D341Med (cell line): ENCODE results near the gene TBX10.
A peak's percentile ranks its signal among the peaks of the same experiment; 100 is the strongest.
"Not testable (repeated sequence)": the region's sequence is repeated elsewhere in the genome, so short reads cannot be mapped to it uniquely, and the experiment has no call there.

Source experiments
- DNase-seq: peaks from one replicate; pipeline ENCODE4 v3.0.0; 2012; ENCODE audit warnings: low spot score

The TBX10 gene

DNA sequence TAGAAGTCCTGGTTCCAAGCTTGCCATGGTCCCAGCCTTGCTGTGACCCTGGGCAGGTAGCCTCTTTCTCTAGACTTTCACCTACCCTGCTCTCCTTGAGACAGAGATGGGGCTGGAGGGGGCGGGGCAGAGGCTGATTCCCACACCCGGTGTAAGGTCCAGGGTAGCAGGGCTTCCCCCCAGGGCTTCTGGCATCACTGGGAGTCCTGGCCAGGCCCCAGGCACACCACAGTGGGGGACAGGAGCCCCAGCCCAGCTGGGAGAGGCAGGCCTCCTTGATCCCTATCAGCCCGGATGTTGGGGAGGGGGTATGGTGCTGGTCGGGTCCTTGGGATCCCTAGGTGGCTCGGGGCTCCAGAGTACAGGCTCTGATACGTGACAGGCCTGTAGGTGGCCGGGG, 8.2 kb downstream of the TBX10 start:
- no peak for DNase-seq

DNA sequence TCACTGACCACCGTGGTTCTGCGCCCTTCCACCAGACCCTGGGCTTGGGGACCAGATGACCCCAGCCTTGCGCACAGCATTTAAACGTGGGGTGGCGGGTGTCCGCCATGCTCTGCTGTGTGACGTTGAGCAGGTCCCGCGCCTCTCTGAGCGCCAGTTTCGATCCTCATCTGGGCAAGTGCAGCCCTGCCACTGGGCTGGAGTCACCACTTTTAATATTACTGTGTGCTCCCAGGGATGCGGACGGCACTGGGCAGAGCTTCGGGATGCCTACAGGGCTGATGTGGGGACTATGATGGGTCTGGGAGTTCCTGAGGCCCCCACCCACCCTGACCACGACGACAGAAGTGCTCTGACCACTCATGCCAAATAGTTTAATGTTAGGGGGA, 8.6 kb downstream of the TBX10 start:
- no peak for DNase-seq

DNA sequence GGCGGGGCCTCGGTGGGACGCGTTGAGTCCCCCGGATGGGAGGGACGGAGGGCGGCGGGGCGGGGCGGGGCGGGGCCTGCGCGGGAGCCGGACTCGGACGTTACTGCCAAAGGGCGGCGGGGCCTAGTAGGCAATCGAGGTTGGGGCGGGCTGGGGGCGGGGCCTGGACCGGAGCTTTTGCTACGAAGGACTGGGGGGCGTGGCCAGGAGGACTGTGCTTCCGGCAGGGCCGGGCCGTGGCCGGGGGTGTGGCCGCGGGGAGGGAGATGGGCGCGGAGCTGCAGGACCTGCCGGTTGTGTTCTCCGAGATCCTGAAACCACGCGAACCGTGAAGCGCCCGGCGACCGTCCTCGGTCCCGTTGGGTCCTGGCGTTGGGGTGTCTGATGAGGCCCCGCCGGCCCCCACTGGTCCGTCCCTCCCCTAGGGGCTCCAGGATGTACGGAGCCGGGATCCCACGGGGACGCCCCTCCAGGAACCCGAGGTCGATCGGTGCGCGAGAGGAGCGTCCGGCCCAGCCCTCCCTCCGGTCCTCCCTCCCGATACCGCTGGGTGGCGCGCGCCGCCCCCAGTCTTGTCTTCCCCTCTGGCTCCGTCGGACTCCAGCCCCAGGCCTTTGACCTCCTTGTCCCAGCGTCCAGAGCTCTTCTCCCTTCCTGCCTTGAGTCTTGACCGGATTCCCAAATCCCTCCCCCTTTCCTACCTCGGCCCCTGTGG, 9.2 kb downstream of the TBX10 start:
- peak; percentile 97 for DNase-seq

DNA sequence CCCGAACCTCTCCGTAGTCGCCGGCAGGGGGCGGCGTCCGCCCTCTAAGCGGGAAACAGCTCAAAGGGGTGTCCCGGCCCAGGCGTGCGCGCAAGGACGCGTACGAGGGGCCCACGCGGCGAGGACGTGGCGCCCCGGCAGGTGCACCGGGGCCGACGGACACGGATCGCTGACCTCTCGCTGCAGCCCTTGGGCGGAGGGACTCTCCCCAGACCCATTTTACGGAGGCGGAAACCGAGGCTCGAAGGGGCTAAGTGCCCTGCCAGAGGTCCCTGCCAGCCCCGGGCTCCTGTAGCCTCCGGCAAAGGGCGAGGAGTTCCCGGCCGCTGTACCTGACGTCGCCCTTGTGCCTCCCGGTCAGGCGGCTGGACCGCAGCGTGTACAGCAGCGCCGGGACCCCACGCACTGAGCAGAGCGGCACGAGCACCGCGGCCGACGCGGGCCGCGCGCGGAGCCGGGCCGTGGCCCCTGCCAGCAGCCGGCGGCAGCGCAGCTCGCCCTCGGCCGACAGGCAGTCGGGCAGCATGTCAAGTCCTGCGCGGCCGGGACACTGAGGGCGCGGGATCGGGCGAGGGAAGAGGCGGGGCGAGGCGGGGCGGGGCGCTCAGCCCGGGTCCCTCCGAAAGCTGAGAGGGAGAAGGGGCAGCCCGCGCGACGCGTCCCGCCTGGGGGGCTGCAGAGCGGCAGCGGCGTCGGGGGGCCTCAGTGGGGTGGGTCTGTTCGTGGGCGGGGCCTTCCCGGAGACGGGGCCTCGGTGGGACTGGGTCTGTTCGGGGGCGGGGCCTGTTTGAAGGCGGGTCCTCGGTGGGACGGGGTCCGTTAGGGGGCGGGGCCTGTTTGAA, 10.0 kb downstream of the TBX10 start, which contains the start of gene NUDT8:
TSS of gene NUDT8 (minus strand) at position 552 of the 842 bp plus-strand sequence. CDS start at position 526, 26 bp downstream.
- DNase-seq: peak; percentile 89

DNA sequence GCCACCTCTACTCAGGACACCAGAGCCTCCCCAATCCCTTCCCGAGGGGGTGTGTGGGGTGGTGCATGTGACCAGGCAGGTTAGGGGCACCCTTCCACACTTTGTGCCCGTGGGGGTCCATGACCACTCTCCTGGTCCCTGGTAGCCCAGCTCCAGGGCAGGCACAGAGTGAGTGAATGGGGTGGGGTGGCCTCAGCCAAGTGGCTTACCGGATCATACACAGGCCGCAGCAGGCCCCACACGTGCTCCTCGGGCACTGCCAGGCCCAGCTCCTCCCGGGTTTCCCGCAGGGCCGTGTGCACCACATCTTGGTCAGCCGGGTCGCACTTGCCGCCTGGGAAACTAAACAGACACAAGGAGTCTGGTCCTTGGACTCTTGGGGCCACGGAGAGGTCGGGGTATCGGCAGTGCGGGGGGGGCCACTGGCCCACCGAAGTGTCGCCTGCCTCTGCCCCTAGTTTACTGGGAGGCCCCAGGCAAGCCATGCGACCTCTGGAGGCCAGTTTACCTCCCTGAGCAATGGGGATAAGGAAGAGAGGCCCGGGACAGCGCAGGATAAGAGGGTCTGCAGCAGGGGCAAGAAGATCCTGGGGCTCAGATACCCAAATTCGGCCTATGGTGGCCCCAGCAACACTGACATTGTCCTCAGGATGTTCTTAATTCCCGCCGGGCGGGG, 10.7 kb downstream of the TBX10 start:
- no peak for DNase-seq

DNA sequence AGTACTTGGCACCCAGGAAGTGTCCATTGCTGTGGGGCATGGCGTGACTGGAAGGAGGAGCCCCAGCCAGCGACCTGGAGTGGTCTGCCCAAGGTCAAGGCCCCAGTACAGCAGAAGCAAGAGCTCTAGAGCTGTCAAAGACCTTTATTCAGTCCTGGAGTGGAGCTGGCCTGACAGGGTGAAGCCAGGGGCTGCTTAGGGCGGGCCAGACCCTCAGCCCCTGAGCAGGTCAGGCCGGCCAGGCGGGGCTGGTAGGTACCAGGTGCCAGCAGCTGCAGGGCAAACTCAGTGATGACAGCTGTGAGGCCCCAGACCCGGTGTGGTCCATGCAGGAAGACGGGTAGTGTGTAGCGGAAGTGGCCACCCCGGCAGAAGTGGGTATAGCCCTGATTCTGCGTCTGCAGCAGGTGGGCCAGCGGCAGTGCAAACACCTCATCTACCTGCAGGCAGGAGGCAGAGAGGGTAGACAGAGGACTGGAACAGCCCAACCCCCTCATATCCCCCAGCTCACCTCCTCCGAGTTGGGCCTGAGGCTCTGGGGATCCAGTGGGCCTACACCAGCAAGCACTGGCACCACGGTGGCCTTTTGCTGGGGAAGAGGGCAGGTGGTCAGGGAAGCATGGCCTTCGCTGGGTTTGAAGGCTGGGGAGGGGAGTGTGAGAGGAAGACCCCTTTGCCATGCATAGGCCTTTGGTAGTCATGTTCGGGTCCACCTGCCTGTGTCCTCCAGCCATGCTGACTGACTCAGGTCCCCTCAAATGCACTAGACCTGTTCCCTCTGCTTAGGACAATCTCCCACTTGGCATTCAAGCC, 11.5 kb downstream of the TBX10 start:
- no peak for DNase-seq

DNA sequence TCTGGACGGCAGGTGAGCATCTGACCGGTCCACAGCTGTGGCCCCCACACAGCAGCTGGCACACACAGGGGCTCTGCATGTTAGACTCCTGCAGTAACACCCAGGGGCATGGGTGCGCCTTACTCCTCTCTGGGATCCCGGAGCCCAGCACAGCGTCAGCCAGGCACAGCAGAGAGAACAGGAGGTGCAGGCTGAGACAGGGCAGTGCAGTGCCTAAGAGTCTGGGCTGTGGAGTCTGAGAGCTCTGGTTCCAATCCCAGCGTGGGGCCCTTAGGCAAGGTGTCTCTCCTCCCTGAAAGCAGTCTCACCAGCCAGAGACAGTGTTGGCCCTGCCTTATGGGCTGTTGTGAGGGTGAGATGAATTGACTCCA, 12.1 kb downstream of the TBX10 start:
- DNase-seq: no peak

DNA sequence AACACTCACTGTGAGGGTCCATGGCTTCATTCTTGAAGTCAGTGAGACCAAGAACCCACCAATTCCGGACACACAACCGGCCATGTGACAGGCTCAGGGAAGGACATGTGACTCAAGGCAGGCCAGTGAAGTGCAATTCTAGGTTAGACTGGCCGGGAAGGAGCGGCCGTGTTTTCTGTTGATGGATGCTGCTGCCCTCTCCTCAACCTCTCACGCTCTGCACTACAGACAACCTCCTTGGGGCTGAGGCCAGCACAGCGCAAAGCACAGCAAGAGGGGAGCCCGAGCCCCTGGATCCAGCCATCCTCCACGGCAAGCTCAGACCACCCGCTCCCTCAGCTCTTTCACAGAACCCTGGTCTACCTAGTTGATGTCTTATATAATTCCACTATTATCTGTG, 12.6 kb downstream of the TBX10 start:
- DNase-seq: no peak

DNA sequence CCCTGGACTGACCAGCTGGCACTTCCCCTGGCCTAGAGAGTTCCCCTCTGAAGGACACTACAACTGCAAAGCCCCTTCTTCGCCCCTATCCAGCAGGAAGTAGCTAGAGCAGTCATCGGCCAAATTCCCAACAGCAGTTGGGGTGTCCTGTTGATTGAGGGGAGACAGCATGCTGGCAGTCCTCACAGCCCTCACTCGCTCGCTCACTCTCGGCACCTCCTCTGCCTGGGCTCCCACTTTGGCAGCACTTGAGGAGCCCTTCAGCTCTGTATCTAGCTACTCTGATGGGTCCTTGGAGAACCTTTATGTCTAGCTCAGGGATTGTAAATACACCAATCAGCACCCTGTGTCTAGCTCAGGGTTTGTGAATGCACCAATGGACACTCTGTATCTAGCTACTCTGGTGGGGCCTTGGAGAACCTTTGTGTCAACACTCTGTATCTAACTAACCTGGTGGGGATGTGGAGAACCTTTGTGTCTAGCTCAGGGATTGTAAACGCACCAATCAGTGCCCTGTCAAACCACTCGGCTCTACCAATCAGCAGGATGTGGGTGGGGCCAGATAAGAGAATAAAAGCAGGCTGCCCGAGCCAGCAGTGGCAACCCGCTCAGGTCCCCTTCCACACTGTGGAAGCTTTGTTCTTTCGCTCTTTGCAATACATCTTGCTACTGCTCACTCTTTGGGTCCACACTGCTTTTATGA, 13.3 kb downstream of the TBX10 start:
- DNase-seq: not testable (repeated sequence)

DNA sequence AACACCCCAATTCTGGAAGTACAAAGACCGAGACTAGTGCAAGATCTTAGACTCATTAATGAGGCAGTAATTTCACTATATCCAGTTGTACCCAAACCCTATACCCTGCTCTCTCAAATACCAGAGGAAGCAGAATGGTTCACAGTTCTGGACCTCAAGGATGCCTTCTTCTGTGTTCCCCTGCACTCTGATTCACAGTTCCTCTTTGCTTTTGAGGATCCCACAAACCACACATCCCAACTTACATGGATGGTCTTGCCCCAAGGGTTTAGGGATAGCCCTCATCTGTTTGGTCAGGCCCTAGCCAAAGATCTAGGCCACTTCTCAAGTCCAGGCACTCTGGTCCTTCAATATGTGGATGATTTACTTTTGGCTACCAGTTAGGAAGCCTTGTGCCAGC, 15.8 kb downstream of the TBX10 start:
- not testable (repeated sequence) for DNase-seq

DNA sequence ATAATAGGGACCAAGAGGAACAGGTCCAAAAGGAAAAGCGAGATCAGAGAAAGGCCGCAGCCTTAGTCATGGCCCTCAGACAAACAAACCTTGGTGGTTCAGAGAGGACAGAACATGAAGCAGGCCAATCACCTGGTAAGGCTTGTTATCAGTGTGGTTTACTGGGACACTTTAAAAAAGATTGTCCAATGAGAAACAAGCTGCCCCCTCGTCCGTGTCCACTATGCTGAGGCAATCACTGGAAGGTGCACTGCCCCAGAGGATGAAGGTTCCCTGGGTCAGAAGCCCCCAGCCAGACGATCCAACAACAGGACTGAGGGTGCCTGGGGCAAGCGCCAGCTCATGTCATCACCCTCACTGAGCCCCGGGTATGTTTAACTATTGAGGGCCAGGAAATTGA, 16.7 kb downstream of the TBX10 start:
- DNase-seq: not testable (repeated sequence)

DNA sequence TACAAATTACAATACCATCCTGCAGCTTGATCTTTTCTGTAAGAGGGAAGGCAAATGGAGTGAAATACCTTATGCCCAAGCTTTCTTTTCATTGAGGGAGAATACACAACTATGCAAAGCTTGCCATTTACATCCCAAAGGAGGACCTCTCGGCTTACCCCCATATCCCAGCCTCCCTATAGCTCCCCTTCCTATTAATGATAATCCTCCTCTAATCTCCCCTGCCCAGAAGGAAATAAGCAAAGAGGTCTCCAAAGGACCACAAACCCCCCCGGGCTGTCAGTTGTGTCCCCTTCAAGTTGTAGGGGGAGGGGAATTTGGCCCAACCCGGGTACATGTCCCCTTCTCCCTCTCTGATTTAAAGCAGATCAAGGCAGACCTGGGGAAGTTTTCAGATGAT, 17.6 kb downstream of the TBX10 start:
- DNase-seq: not testable (repeated sequence)

DNA sequence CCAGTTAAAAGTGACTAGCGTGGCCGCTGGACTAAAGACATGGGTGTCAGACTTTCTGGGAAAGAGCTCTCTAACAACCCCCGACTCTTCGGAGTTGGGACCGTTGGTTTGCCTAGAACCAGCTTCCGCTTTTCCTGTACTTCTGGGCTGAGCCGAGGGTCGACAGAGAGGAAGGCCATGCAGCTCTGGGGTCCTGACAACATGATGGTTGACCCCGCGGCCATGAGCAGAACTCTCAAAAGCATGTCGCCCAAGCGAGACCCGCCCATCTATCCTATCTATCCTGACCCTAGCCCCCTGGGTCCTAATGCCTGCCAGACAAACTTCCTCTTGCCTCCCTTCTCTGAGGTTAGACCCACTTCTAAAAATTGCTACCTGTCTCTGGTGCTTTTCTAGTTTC, 18.9 kb downstream of the TBX10 start:
- DNase-seq: not testable (repeated sequence)

DNA sequence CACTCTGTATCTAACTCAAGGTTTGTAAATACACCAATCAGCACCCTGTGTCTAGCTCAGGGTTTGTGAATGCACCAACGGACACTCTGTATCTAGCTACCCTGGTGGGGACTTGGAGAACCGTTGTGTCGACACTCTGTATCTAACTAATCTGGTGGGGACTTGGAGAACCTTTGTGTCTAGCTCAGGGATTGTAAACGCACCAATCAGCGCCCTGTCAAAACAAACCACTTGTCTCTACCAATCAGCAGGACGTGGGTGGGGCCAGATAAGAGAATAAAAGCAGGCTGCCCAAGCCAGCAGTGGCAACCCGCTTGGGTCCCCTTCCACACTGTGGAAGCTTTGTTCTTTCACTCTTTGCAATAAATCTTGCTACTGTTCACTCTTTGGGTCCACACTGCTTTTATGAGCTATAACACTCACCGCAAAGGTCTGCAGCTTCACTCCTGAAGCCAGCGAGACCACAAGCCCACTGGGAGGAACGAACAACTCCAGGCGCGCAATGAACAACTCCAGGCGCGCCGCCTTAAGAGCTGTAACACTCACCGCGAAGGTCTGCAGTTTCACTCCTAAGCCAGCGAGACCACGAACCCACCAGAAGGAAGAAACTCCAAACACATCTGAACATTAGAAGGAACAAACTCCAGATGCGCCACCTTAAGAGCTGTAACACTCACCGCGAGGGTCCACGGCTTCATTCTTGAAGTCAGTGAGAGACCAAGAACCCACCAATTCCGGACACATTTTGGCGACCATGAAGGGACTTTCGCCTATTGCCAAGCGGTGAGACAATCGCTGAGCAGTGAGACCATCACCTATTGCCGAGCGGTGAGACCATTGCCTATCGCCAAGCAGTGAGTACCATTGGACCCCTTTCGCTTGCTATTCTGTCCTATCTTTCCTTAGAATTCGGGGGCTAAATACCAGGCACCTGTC, 19.6 kb downstream of the TBX10 start:
- not testable (repeated sequence) for DNase-seq

DNA sequence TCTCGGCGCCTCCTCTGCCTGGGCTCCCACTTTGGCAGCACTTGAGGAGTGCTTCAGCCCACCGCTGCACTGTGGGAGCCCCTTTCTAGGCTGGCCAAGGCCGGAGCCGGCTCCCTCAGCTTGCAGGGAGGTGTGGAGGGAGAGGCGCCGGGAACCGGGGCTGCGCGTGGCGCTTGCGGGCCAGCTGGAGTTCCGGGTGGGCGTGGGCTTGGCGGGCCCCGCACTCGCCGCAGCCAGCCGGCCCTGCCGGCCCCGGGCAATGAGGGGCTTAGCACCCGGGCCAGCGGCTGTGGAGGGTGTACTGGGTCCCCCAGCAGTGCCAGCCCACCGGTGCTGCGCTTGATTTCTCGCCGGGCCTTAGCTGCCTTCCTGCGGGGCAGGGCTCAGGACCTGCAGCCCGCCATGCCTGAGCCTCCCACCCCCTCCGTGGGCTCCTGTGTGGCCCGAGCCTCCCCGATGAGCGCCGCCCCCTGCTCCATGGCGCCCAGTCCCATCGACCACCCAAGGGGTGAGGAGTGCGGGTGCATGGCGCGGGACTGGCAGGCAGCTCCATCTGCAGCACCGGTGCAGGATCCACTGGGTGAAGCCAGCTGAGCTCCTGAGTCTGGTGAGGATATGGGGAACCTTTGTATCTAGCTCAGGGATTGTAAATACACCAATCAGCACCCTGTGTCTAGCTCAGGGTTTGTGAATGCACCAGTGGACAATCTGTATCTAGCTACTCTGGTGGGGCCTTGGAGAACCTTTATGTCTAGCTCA, 20.5 kb downstream of the TBX10 start:
- not testable (repeated sequence) for DNase-seq

DNA sequence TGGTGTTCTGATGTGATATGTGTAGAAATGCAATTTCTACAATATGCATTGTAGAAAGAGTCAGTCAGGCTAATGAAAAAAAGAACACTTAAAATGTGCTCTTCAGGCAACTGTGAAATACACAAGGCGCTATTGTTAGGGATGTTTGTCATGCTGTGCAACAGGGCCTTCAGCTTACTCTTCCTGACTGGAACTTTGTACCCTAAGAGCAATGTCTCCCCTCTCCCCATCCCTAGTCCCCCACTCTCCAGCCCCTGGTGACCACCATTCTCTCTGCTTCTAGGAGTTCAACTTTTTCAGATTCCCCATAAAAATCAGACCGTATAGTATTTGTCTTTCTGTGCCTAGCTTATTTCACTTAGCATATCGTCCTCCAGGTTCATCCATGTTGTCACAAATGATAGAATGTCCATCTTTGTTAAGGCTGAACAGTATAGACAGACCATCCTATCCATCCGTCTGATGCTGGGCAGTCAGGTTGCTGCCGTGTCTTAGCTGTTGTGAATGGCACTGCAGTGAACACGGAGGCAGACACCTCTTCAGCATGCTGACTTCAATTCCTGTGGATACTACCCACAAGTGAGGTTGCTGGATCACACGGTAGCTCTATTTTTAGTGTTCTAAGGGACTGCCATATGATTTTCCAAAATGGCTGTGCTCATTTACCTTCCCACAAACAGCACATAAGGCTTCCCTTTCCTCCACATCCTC, 22.2 kb downstream of the TBX10 start:
- DNase-seq: no peak

DNA sequence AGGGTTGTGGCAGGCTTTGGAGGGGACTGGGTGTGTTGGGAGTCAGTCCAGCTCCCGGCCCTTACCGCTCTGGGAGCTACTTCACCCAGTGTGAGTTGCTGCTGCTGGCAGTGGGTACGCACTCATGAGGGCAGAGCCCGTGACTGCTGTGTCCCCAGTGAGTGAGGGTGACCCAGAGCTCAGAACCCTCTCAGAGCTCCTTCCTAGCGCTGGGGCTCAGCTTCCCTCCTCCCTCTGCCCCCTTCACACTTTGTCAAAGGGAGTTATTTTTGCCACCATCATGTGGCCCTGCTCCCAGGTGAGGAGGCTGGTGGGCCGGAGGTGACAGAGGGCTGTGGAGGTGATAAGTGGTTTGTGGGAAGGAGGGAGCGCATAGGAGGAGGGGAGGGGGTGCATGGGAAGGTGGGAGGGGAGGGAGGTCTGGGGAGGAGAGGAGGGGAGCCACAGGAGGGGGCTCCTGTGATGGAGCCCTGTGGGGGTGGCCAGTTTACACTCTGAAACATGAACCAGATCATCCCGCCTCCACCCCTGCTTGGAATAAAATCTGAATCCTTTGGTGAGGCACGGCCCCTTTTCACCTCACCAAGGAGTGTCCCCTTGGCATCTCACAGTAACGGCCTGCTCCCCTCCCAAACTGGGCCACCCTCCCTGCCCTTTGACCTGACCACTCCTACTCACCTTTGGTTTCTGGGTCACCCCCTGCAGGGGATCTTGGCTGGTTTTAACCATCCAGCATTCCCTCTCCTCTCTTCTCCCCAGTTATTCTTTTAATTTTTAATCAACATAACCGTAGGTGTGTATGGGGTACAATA, 22.9 kb downstream of the TBX10 start:
- DNase-seq: no peak
